Peyer's patch (tissue), 4 donors: ENCODE data around the gene RSPO1.

Experiments
- POLR2A ChIP-seq, 2 donors: fragments of 450-650 bp; IDR thresholded peaks; one replicate each; pipeline ENCODE4 v1.5.1; 2017; ENCODE audit warnings: antibody characterized with exemption in 2 of 2, mild to moderate bottlenecking in 2 of 2, moderate library complexity in 2 of 2
- TF ChIP-seq, protein P1 (sequence below), 6 experiments: fragments of 450-650 bp in 4 of 6; fragments of 200-600 bp in 2 of 6; sonication (generic) in 1 of 6; IDR thresholded peaks; one replicate each; pipeline ENCODE4 v1.5.1; 2017 to 2019; ENCODE audit warnings: antibody characterized with exemption in 6 of 6, mild to moderate bottlenecking in 3 of 6, moderate library complexity in 1 of 6

DNA sequence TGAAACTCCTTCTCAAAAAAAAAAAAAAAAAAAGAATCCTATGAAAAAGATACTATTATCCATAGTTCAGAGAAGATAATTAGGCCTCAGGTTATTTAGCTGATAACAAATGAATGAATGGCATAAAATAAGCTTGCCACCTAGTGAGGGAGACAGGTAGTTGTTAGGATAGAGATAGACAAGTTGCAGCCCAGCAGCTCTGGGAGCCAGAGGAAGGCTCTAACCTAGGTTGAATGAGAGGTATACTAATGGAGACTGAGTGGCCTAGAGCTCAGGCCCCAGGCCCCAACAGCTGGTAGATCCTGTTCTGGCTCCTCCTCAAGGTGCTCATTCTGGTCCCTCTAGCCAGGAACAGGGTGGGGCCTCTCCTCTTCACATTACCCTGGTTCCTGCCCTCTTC, 20.6 kb upstream of the RSPO1 start:
- TF ChIP-seq, protein P1, sequence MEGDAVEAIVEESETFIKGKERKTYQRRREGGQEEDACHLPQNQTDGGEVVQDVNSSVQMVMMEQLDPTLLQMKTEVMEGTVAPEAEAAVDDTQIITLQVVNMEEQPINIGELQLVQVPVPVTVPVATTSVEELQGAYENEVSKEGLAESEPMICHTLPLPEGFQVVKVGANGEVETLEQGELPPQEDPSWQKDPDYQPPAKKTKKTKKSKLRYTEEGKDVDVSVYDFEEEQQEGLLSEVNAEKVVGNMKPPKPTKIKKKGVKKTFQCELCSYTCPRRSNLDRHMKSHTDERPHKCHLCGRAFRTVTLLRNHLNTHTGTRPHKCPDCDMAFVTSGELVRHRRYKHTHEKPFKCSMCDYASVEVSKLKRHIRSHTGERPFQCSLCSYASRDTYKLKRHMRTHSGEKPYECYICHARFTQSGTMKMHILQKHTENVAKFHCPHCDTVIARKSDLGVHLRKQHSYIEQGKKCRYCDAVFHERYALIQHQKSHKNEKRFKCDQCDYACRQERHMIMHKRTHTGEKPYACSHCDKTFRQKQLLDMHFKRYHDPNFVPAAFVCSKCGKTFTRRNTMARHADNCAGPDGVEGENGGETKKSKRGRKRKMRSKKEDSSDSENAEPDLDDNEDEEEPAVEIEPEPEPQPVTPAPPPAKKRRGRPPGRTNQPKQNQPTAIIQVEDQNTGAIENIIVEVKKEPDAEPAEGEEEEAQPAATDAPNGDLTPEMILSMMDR (IDR thresholded peaks at IDR 0.05), result no peak
- no peak for TF ChIP-seq POLR2A (IDR thresholded peaks at IDR 0.05)
